Panc1 (cell line): ENCODE data around the gene SH3GLB1. TPM values are rescaled to one million over a fixed set of nuclear protein-coding genes. Genes with fewer than 3 reads are reported as not detected.

Experiments used
- ATAC-seq: fragments of 200-7000 bp; cut with Tn5 transposase; 2 replicates; pipeline ENCODE4 v1.9.1; 2020; ENCODE audit warnings: mild to moderate bottlenecking, moderate library complexity
- BruUV-seq: library from RNA; stranded (reverse); fragments of 400-500 nt; replicated peaks from 2 replicates; lab custom pipeline; 2021; lab: Mats Ljungman, UMichigan
- CTCF ChIA-PET: fragments of 300-600 bp; sonication (Branson Sonifier 250); formaldehyde crosslinking; loops from one replicate; lab custom pipeline; 2022; ENCODE audit warnings: antibody characterized with exemption; lab: Charles Lee
- POLR2A ChIA-PET: fragments of 300-600 bp; sonication (Branson Sonifier 250); formaldehyde crosslinking; loops from one replicate; lab custom pipeline; 2022; ENCODE audit warnings: antibody characterized with exemption; lab: Charles Lee
- DNase-seq: peaks from one replicate; pipeline ENCODE4 v3.0.0-alpha.2; 2010; ENCODE audit warnings: low read depth, low spot score
- H3K27ac ChIP-seq: 2 replicates; pipeline ENCODE4 v1.5.1; 2011; ENCODE audit warnings: mild to moderate bottlenecking, low read length, inconsistent platforms
- H3K27me3 ChIP-seq: fragments of 200-500 bp; sonication (Bioruptor generic); 2 replicates; pipeline ENCODE4 v1.6.0; 2014; ENCODE audit warnings: low read length, inconsistent platforms; ENCODE audit not compliant: control insufficient read depth, insufficient read depth
- H3K36me3 ChIP-seq: fragments of 200-500 bp; sonication (Bioruptor generic); 2 replicates; pipeline ENCODE4 v1.5.1; 2014; ENCODE audit warnings: inconsistent platforms, mild to moderate bottlenecking, low read length, moderate library complexity; ENCODE audit not compliant: control insufficient read depth, insufficient read depth
- H3K4me1 ChIP-seq: 2 replicates; pipeline ENCODE4 v1.5.1; 2011; ENCODE audit warnings: inconsistent platforms, mild to moderate bottlenecking, low read length, moderate library complexity; ENCODE audit not compliant: control insufficient read depth, insufficient read depth
- H3K4me3 ChIP-seq, 2 experiments: 2 replicates each; pipeline ENCODE4 v1.5.1; 2011 to 2012; ENCODE audit warnings: low read depth in 2 of 2, low read length in 2 of 2, mild to moderate bottlenecking in 2 of 2, inconsistent platforms in 1 of 2, moderate library complexity in 1 of 2
- H3K9me3 ChIP-seq: fragments of 200-500 bp; sonication (Bioruptor generic); 2 replicates; pipeline ENCODE4 v1.5.1; 2014; ENCODE audit warnings: low read depth, mild to moderate bottlenecking, inconsistent platforms, low read length, moderate library complexity; ENCODE audit not compliant: control insufficient read depth, insufficient read depth
- POLR2AphosphoS5 ChIP-seq: IDR thresholded peaks from 2 replicates; pipeline ENCODE4 v1.6.1; 2012; ENCODE audit warnings: mild to moderate bottlenecking, low read depth, low read length, moderate library complexity
- SIN3A ChIP-seq: IDR thresholded peaks from 2 replicates; pipeline ENCODE4 v1.6.1; 2012; ENCODE audit warnings: low read depth, mild to moderate bottlenecking, low read length, moderate library complexity, borderline replicate concordance; ENCODE audit not compliant: insufficient read depth
- TCF7L2 ChIP-seq: IDR thresholded peaks from 2 replicates; pipeline ENCODE4 v1.6.1; 2011; ENCODE audit warnings: mild to moderate bottlenecking, low read depth, low read length, inconsistent platforms
- in situ Hi-C: cut with HindIII; loops from 2 replicates; pipeline ENCODE4 v1.10.0; 2016; ENCODE audit warnings: low sequenced_read_pairs, low pct_unique_long_range_greater_than_20kb
- intact Hi-C: fragments of 100-400 bp; cut with micrococcal nuclease; formaldehyde crosslinking; loops from one replicate; pipeline ENCODE4 v1.10.0; 2022; ENCODE audit not compliant: unreplicated experiment
- total RNA-seq: library from RNA; stranded (reverse); gene quantifications from one replicate; pipeline ENCODE4 v1.2.1, GENCODE V29; 2021; ENCODE audit not compliant: unreplicated experiment
- TF ChIP-seq, protein P1 (sequence below), 2 experiments: IDR thresholded peaks; 2 replicates each; pipeline ENCODE4 v1.6.1; 2011 to 2012; ENCODE audit warnings: low read depth in 2 of 2, control low read depth in 1 of 2, low read length in 1 of 2, mild to moderate bottlenecking in 1 of 2, moderate library complexity in 1 of 2; ENCODE audit not compliant: insufficient read depth in 1 of 2
- TF ChIP-seq, protein P2 (sequence below): fragments of 450-650 bp; IDR thresholded peaks from 2 replicates; pipeline ENCODE4 v1.5.1; 2017; ENCODE audit warnings: mild to moderate bottlenecking

SH3GLB1 gene
- total RNA-seq, 1 experiment from 2014 or later, result 94.3 TPM

DNA sequence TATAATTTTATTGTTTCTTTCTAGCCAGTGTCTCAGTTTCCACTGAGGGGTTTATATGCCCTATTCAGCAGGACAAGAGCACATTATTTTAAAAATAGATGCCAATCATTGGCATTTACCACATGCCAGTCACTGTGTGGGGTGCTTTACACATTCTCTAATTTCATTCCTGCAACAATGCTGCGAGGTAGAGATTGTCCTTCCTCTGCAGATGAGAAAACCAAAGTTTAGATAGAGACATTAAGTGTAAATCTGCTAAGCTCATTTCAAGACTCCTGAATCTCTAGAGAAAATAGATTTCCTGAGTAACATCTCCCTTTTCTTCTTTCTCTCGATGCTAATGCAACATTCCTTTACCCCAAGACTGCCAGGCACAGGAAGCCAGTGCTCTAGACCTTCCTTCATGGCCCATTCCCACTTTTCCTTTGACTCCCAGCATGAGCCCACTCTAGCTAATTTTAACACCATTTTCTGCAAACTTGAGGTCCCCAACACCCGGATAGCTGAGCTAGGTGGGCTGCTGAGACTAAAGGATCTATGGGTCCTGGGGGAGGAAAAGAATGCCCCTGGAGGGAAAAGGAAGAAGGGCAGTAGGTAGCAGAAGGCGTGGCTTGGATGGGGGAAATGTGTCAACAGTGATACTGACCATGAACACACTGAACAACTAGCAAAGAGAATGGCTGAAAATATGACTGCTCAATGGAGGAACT, 50.0 kb downstream of the SH3GLB1 start:
- TF ChIP-seq TCF7L2 (no peak), POLR2AphosphoS5 (no peak), SIN3A (no peak)
- TF ChIP-seq, protein P1, sequence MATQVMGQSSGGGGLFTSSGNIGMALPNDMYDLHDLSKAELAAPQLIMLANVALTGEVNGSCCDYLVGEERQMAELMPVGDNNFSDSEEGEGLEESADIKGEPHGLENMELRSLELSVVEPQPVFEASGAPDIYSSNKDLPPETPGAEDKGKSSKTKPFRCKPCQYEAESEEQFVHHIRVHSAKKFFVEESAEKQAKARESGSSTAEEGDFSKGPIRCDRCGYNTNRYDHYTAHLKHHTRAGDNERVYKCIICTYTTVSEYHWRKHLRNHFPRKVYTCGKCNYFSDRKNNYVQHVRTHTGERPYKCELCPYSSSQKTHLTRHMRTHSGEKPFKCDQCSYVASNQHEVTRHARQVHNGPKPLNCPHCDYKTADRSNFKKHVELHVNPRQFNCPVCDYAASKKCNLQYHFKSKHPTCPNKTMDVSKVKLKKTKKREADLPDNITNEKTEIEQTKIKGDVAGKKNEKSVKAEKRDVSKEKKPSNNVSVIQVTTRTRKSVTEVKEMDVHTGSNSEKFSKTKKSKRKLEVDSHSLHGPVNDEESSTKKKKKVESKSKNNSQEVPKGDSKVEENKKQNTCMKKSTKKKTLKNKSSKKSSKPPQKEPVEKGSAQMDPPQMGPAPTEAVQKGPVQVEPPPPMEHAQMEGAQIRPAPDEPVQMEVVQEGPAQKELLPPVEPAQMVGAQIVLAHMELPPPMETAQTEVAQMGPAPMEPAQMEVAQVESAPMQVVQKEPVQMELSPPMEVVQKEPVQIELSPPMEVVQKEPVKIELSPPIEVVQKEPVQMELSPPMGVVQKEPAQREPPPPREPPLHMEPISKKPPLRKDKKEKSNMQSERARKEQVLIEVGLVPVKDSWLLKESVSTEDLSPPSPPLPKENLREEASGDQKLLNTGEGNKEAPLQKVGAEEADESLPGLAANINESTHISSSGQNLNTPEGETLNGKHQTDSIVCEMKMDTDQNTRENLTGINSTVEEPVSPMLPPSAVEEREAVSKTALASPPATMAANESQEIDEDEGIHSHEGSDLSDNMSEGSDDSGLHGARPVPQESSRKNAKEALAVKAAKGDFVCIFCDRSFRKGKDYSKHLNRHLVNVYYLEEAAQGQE (IDR thresholded peaks at IDR 0.05; ENCODE audit: insufficient read depth in 1 of 2, low read depth in 2 of 2, low read length in 1 of 2), result no peak
- TF ChIP-seq, protein P2, sequence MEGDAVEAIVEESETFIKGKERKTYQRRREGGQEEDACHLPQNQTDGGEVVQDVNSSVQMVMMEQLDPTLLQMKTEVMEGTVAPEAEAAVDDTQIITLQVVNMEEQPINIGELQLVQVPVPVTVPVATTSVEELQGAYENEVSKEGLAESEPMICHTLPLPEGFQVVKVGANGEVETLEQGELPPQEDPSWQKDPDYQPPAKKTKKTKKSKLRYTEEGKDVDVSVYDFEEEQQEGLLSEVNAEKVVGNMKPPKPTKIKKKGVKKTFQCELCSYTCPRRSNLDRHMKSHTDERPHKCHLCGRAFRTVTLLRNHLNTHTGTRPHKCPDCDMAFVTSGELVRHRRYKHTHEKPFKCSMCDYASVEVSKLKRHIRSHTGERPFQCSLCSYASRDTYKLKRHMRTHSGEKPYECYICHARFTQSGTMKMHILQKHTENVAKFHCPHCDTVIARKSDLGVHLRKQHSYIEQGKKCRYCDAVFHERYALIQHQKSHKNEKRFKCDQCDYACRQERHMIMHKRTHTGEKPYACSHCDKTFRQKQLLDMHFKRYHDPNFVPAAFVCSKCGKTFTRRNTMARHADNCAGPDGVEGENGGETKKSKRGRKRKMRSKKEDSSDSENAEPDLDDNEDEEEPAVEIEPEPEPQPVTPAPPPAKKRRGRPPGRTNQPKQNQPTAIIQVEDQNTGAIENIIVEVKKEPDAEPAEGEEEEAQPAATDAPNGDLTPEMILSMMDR, result no peak
- no peak for DNase-seq
- ChIA-PET CTCF (interaction anchor here (1.2 kb wide), 2 partner anchors 26 to 50 kb away, joined by 3 to 5 read pairs; partner anchors contain the start of gene SH3GLB1), POLR2A (no interaction called here)
- in situ Hi-C loops (no loop called here), intact Hi-C loops (no loop called here)
- no TSS peak for BruUV-seq
- no peaks in the 10 kb centered on the region for H3K4me1 ChIP-seq
- no peak for ATAC-seq
- no peak overlapping the region for H3K27ac ChIP-seq
- no peak overlapping the region for H3K4me3 ChIP-seq
- H3K36me3 ChIP-seq, result no peaks in the 10 kb centered on the region
- no peaks in the 10 kb centered on the region for H3K9me3 ChIP-seq
- H3K27me3 ChIP-seq, result peaks cover 24% of the 10 kb centered on the region

DNA sequence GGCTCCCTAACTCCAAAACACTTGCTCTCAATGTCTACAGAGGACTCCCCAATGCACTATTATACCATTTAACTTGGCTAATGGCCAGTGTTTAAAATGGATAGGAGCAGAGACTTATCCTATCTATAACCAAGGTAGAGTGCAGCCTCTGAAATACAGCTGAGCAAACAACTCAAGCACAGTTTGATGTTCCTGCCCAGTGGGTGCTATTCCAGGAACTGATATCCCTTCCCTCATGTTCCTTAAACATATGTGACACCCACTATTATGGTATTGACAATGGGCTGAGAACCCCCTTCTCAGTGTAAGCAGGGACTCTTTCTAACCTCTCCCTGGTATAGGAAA, 51.7 kb downstream of the SH3GLB1 start:
- no peaks in the 10 kb centered on the region for H3K36me3 ChIP-seq
- POLR2A ChIA-PET, result no interaction called here

More for the DNA sequence above, 51.7 kb downstream of the SH3GLB1 start:
- CTCF ChIA-PET, result no interaction called here
- in situ Hi-C loops (no loop called here), intact Hi-C loops (no loop called here)
- Histone ChIP-seq H3K4me3 (no peak overlapping the region), H3K27ac (no peak overlapping the region), H3K27me3 (peaks cover 24% of the 10 kb centered on the region), H3K4me1 (no peaks in the 10 kb centered on the region), H3K9me3 (no peaks in the 10 kb centered on the region)
- TF ChIP-seq SIN3A (no peak), TCF7L2 (no peak), POLR2AphosphoS5 (no peak)
- TF ChIP-seq, protein P1 (IDR thresholded peaks at IDR 0.05; ENCODE audit: insufficient read depth in 1 of 2, low read depth in 2 of 2, low read length in 1 of 2), result no peak
- TF ChIP-seq, protein P2, result no peak
- ATAC-seq (no peak), DNase-seq (no peak)
- no TSS peak for BruUV-seq
